Inferior parietal cortex (tissue), 1 donor: Measurements from ENCODE around the gene DNAJA1.
A peak's percentile ranks its signal among the peaks of the same experiment; 100 is the strongest.
"Not testable (repeated sequence)": the region's sequence is repeated elsewhere in the genome, so short reads cannot be mapped to it uniquely, and the experiment has no call there.

Experiments
- DNase-seq: peaks from one replicate; pipeline ENCODE4 v3.0.0-alpha.2; 2016; ENCODE audit errors: extremely low spot score

The DNAJA1 gene

GRCh38 chr9:33081128-33081851, 56.2 kb downstream of the DNAJA1 start:
- peak; percentile 82 for DNase-seq

GRCh38 chr9:33082128-33082527, 57.1 kb downstream of the DNAJA1 start:
- no peak for DNase-seq

- DNase-seq = no peak
These were observed 57.7 kb downstream of the DNAJA1 start for GRCh38 chr9:33082538-33083326.

- not testable (repeated sequence) for DNase-seq
These were observed 60.6 kb downstream of the DNAJA1 start for GRCh38 chr9:33085672-33086071.
